ENCODE results near the gene ANKS1A.
"Not testable (repeated sequence)": the region's sequence is repeated elsewhere in the genome, so short reads cannot be mapped to it uniquely, and the experiment has no call there.

ANKS1A gene

DNA sequence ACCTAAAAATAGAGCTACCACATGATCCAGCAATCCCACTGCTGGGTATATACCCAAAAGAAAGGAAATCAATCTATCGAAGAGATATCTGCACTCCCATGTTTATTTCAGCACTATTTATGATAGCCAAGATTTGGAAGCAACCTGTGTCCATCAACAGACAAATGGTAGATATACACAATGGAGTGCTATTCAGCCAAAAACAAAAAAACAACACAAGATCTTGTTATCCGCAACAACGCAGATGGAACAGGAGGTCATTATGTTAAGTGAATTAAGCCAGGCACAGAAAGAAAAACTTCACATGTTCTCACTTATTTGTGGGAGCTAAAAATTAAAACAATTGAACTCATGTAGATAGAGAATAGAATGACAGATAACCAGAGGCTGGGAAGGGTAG is 249.1 kb downstream of the ANKS1A start:
- DNase-seq = not testable (repeated sequence)

DNA sequence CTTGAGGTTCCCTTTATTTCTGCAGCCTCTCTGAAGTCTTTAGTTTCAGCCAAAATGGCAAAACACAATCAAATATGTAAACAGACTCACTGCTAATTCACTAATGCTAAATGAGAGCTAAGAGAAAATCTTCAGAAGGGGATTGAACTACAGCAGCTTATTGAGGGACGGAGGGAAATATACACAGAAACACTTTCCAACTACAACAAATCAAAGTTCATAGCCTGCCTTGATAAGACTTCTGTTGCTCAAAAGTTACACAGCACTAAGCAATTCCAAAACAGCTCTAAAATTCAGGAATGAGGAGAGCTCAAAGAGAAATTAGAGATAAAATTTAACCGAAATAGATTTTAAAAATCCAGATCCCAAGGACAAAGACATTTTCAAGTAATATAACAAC is 250.4 kb downstream of the ANKS1A start:
- DNase-seq = no peak

GRCh38 chr6:35139924-35140638 is 251.0 kb downstream of the ANKS1A start:
- DNase-seq = peak; percentile 56

DNA sequence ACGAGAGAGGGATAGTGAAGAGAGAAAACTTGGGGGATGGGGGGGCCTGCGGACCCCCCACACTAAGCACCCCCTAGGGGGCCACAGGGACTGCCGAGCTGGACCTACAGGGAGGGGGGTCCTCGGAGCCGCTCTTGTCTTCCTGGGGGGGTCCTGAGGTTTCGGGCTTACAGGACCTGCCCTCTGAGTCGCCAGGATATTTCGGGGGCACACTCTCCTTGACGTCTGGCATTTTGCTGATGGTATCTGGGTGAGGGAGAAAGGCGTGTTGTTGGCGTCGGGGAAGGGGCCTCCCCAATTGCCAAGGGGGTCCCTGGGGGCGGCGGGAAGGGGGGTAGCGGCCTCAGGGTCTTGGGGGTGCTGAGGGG is 251.6 kb downstream of the ANKS1A start:
- DNase-seq = no peak

Data from activated CD4-positive, alpha-beta T cell treated with anti-CD3 and anti-CD28 coated beads for 48 hours (primary cell).